IgD-negative memory B cell (primary cell): ENCODE measurements around the gene NAGS. TPM values are rescaled to one million over a fixed set of nuclear protein-coding genes. Genes with fewer than 3 reads are reported as not detected.
"Not testable (repeated sequence)": the region's sequence is repeated elsewhere in the genome, so short reads cannot be mapped to it uniquely, and the experiment has no call there.

ENCODE experiments used
- H3K27ac Mint-ChIP-seq, 3 donors: one replicate each; pipeline ENCODE4 v1.8.0; 2020 to 2022; ENCODE audit warnings: mild to moderate bottlenecking in 3 of 3, mixed read lengths in 3 of 3, moderate library complexity in 1 of 3
- H3K27me3 Mint-ChIP-seq: one replicate; pipeline ENCODE4 v1.8.0; 2021; ENCODE audit warnings: mixed read lengths
- H3K36me3 Mint-ChIP-seq: one replicate; pipeline ENCODE4 v1.8.0; 2020; ENCODE audit warnings: mild to moderate bottlenecking, mixed read lengths
- H3K4me1 Mint-ChIP-seq, 3 donors: one replicate each; pipeline ENCODE4 v1.8.0; 2020 to 2022; ENCODE audit warnings: mixed read lengths in 3 of 3, mild to moderate bottlenecking in 1 of 3
- H3K4me3 Mint-ChIP-seq, 4 donors: one replicate each; pipeline ENCODE4 v1.8.0; 2020 to 2022; ENCODE audit warnings: mild to moderate bottlenecking in 4 of 4, mixed read lengths in 4 of 4, moderate library complexity in 3 of 4
- H3K9me3 Mint-ChIP-seq, 3 donors: one replicate each; pipeline ENCODE4 v1.8.0; 2020 to 2021; ENCODE audit warnings: mixed read lengths in 3 of 3, mild to moderate bottlenecking in 1 of 3
- polyA plus RNA-seq: library from polyadenylated mRNA; unstranded; fragments of 300-500 nt; fragmentation: Illumina TruSeq; gene quantifications from one replicate; pipeline ENCODE4 v1.2.3, GENCODE V29; 2021

The NAGS gene, protein sequence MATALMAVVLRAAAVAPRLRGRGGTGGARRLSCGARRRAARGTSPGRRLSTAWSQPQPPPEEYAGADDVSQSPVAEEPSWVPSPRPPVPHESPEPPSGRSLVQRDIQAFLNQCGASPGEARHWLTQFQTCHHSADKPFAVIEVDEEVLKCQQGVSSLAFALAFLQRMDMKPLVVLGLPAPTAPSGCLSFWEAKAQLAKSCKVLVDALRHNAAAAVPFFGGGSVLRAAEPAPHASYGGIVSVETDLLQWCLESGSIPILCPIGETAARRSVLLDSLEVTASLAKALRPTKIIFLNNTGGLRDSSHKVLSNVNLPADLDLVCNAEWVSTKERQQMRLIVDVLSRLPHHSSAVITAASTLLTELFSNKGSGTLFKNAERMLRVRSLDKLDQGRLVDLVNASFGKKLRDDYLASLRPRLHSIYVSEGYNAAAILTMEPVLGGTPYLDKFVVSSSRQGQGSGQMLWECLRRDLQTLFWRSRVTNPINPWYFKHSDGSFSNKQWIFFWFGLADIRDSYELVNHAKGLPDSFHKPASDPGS
- 0.64 TPM for polyA plus RNA-seq

DNA sequence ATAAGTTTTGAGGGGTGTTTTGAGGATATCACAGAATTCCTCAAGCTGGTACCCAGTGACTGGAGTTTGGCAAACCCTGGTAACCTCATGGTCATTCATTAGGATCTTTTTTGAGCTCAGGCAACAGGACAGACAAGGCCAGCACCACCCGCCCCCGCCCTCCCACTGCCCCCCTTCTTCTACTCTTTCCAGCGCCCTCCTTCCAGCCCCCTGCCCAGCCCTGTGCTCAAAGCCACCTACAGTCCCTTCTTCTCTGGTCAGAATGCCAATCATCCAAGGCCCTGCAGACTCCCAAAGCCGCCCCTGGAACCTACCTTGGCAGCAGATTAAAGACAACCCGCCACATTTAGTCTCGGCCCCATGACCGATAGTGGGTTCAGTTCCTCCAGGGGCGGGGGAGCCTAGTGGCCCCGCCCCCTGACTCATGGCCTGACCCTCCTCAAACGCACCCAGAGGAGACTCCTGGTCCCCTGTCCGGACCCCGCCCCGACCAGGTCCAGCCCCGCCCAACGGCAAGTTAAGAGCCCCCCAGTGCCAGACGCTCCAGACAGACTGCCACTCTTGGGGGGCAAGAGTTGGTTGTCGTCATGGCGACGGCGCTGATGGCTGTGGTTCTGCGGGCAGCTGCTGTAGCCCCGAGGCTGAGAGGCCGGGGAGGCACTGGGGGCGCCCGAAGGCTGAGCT is at the start of gene NAGS:
NAGS (plus strand) TSS at position 546 of the 684 bp plus-strand sequence; CDS start at position 588, 42 bp downstream.
- H3K4me3 Mint-ChIP-seq = peak within 1 kb of the TSS; percentile 45 to 81 (median 57)
- H3K27me3 Mint-ChIP-seq = peaks cover 20% of the 10 kb centered on the region
- H3K9me3 Mint-ChIP-seq = peaks cover 0 to 4% (median 0%) of the 10 kb centered on the region in 3 donors
- peaks cover 0 to 13% (median 10%) of the 10 kb centered on the region in 3 donors for H3K4me1 Mint-ChIP-seq
- H3K36me3 Mint-ChIP-seq = no peaks in the 10 kb centered on the region
- H3K27ac Mint-ChIP-seq = no peak within 1 kb of the TSS

DNA sequence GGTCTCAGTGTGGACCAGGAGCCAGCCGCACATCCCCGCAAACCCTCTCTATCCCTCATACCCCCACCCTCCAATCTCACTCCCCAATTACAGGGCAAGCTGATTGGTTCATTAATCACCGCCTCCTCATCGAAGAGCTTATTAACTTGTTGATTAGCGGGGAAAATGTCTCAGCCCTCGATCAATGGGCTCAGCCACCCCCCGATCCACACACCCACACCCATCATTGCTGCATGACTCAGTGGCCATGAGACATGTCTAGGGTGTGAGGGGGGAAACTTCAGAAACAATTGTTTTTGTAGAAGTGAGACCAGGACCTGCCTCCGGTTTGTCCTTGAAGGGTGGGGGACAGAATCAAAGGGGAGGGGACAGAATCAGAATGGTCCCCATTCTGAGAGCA is 48.2 kb upstream of the NAGS start:
- H3K4me3 Mint-ChIP-seq = no peak overlapping the region
- H3K9me3 Mint-ChIP-seq = peaks cover 0 to 3% (median 0%) of the 10 kb centered on the region in 3 donors
- H3K27ac Mint-ChIP-seq = no peak overlapping the region
- no peaks in the 10 kb centered on the region for H3K36me3 Mint-ChIP-seq
- peaks cover 32% of the 10 kb centered on the region for H3K27me3 Mint-ChIP-seq
- H3K4me1 Mint-ChIP-seq = peaks cover 0 to 5% (median 0%) of the 10 kb centered on the region in 3 donors

DNA sequence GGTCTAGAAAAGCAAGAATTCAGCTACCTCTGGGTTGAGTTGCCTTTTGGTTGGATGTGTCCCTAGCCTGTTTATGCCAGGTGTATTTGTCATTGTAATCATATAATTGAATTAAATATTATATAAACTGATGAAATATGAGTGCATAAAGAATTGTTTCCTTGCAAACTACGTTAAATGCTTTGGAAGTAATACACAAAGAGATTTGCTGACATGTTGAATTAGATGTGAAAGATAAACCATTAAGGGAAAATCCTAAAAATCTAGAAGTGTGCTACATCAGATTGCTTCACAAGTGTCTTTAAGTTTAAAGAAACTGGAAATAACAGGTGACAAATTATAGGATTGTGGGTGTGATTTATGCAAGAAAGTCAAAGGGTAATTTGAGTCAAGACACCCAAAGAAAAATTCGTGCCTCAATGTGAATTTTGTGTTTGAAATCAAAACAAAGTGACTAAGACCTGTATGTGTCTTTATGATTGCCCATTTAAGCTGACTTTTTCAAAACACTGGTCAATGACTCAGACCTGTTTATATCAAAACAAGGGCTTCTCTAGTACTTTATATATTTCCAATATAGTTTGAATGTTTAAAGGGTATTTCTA is 45.6 kb upstream of the NAGS start:
- Mint-ChIP-seq H3K27ac (no peak overlapping the region), H3K4me1 (no peaks in the 10 kb centered on the region), H3K4me3 (no peak overlapping the region), H3K9me3 (no peaks in the 10 kb centered on the region), H3K36me3 (no peaks in the 10 kb centered on the region), H3K27me3 (peaks cover 31% of the 10 kb centered on the region)

DNA sequence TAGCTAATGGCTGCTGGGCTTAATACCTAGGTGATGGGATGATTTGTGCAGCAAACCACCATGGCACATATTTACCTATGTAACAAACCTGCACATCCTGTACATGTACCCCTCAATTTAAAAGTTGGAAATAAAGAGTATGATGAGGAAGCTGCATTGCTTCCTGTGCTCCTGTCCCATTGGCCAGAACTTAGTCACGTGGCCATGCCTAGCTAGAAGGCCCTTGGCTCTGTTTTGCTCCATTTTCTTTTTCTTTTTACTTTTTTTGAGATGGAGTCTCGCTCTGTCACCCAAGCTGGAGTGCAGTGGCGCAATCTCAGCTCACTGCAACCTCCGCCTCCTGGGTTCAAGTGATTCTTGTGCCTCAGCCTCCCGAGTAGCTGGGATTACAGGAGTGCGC is 43.1 kb upstream of the NAGS start:
- H3K27ac Mint-ChIP-seq, H3K9me3 Mint-ChIP-seq, H3K4me3 Mint-ChIP-seq, H3K36me3 Mint-ChIP-seq, H3K4me1 Mint-ChIP-seq: not testable (repeated sequence)
- peaks cover 24% of the 10 kb centered on the region for H3K27me3 Mint-ChIP-seq

DNA sequence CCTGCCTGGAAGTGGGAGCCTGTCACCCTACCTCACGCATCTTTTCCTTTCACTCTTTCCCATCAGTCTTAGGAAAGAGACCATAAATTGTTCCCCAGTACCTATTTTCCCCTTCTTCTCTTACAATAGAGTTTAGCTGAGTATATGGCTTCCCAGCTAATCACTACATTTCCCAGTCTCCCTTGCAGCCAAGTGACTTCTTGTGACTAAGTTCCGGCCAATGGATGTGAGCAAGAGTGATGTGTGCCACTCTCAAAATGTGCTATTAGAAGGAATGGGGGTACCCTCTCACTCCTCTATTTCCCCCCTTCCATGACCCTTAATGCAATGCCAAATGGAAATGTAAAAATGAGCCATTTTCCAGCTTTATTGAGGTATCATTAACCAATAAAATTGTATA is 42.5 kb upstream of the NAGS start:
- H3K4me3 Mint-ChIP-seq = no peak overlapping the region
- no peak overlapping the region for H3K27ac Mint-ChIP-seq
- no peaks in the 10 kb centered on the region for H3K9me3 Mint-ChIP-seq
- peaks cover 21% of the 10 kb centered on the region for H3K27me3 Mint-ChIP-seq
- no peaks in the 10 kb centered on the region for H3K4me1 Mint-ChIP-seq
- no peaks in the 10 kb centered on the region for H3K36me3 Mint-ChIP-seq

DNA sequence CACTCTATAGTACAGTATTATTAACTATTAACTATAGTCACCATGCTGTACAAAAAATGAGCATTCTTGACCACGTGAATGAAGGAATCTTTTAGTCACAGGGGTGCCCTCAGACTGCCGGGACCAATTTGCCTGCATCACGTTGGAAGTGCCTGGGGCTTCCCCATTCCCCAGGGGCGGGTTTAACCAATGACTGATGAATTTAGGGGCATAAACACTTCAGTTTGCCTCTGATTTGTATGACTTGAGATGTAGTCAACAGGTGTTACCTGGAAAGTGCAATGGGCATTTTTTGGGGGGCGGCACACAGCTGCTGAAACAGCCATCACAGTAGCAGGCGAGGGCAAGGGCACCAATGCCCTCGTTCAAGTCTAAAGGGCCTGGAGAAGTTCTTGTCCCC is 41.9 kb upstream of the NAGS start:
- H3K4me3 Mint-ChIP-seq = no peak overlapping the region
- no peak overlapping the region for H3K27ac Mint-ChIP-seq
- no peaks in the 10 kb centered on the region for H3K36me3 Mint-ChIP-seq
- H3K9me3 Mint-ChIP-seq = no peaks in the 10 kb centered on the region
- peaks cover 21% of the 10 kb centered on the region for H3K27me3 Mint-ChIP-seq
- H3K4me1 Mint-ChIP-seq = no peaks in the 10 kb centered on the region

DNA sequence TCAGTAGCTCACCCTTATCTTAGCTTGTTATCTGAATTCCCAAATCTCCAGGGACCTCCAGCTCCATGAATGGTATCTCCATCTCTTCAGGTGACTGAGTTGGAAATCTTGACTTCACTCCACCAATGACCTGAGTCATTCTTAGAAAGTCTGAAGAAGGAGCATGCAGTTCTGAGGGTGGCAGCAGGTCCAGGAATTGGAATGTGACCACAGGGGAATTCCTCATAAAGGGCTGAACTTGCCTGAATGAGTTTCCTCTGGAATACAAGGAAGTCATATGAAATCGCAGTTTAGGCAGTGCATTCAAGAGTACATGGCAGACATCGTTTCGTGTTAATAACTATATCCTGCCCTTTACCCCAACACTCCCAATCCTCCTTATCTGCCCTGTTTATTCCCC is 38.1 kb upstream of the NAGS start:
- H3K27ac Mint-ChIP-seq = no peak overlapping the region
- no peak overlapping the region for H3K4me3 Mint-ChIP-seq
- no peaks in the 10 kb centered on the region for H3K36me3 Mint-ChIP-seq
- peaks cover 16% of the 10 kb centered on the region for H3K27me3 Mint-ChIP-seq
- no peaks in the 10 kb centered on the region for H3K9me3 Mint-ChIP-seq
- no peaks in the 10 kb centered on the region for H3K4me1 Mint-ChIP-seq

DNA sequence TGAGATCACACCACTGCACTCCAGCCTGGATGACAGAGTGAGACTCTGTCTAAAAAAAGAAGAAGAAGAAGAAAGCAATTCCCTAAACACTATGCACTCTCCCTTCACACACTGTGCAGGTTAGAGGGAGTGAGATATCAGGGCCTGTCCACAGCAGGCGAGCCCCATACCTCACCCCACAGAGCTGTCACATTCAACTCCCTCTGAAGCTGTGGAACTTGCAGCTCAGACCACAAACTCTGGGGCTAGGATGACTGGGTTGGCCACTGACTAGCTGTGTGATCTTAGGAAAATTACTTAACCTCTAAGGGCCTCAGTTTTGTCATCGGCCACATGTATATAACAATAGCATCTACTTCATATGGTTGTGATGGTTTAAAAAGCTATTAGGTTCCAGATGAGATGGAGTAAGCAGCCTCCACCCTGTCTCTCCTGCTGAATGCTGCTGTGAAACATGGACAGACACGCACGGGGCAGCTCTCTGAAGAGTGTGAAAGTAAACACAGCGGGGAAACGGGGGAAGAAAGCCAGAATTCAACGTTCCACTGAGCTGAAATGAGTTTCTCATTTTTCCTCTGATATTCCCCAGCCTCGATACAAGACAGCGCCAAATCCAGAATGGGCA is 37.1 kb upstream of the NAGS start:
- Mint-ChIP-seq H3K36me3 (no peaks in the 10 kb centered on the region), H3K27me3 (peaks cover 10% of the 10 kb centered on the region), H3K4me1 (no peaks in the 10 kb centered on the region), H3K9me3 (peaks cover 0 to 2% (median 0%) of the 10 kb centered on the region in 3 donors), H3K27ac (no peak overlapping the region), H3K4me3 (no peak overlapping the region)

DNA sequence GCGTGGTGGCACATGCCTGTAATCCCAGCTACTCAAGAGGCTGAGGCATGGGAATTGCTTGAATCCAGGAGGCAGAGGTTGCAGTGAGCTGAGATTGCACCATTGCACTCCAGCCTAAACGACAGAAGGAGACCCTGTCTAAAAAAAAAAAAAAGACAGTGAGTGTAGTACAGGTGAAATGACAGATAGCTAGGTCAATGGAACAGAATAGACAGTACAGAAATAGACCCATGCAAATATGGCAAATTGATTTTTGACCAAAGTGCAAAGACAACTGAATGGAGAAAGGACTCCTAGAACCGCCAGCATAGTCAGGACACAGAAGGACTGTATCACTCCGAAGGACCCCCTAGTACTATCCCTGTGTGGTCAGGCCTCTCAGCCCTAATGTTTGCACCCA is 34.1 kb upstream of the NAGS start:
- Mint-ChIP-seq H3K4me1 (no peaks in the 10 kb centered on the region), H3K27me3 (no peaks in the 10 kb centered on the region), H3K9me3 (peaks cover 0 to 2% (median 0%) of the 10 kb centered on the region in 3 donors), H3K36me3 (no peaks in the 10 kb centered on the region), H3K27ac (no peak overlapping the region), H3K4me3 (no peak overlapping the region)

DNA sequence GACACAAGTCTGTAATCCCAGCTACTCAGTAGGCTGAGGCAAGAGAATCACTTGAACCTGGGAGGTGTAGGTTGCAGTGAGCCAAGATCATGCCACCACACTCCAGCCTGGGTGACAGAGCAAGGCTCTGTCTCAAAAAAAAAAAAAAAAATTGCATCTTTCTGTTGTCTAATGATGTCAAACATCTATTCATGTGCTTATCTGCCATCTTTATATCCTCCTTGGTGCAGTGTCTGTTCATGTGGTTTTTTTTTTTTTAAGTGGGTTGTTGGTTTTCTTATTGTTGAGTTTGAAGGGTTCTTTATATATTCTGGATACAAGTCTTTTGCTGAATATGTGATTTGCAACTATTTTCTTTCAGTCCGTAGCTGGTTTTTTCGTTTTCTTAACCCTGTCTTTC is 33.0 kb upstream of the NAGS start:
- not testable (repeated sequence) for H3K27me3 Mint-ChIP-seq, H3K9me3 Mint-ChIP-seq, H3K4me1 Mint-ChIP-seq, H3K36me3 Mint-ChIP-seq, H3K4me3 Mint-ChIP-seq
- H3K27ac Mint-ChIP-seq = peak overlapping the region in 1 of 3 donors; percentile 41

DNA sequence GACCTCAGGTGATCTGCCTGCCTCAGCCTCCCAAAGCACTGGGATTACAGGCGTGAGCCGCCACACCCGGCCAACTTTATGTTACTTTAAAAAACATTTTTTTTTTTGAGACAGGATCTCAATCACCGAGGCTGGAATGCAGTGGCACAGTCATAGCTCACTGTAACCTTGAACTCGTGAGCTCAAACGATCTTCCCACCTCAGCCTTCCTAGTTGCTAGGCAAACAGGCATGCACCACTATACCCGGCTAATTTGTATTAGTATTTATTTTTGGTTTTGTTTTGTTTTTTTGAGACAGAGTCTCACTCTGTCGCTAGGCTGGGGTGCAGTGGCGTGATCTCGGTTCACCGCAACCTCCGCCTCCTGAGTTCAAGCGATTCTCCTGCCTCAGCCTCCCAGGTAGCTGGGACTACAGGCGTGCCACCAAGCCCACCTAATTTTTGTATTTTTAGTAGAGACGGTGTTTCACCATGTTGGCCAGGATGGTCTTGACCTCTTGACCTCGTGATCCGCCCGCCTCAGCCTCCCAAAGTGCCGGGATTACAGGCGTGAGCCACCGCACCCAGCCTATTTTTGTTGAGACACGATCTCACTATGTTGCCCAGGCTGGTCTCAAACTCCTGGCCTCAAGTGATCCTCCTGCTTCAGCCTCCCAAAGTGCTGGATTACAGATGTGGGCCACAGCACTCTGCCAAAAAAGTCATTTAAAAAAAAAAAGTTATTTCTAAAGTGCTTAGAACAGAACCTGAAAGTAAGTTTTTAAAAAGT is 31.8 kb upstream of the NAGS start:
- not testable (repeated sequence) for H3K9me3 Mint-ChIP-seq, H3K4me3 Mint-ChIP-seq, H3K27ac Mint-ChIP-seq, H3K4me1 Mint-ChIP-seq, H3K27me3 Mint-ChIP-seq, H3K36me3 Mint-ChIP-seq

DNA sequence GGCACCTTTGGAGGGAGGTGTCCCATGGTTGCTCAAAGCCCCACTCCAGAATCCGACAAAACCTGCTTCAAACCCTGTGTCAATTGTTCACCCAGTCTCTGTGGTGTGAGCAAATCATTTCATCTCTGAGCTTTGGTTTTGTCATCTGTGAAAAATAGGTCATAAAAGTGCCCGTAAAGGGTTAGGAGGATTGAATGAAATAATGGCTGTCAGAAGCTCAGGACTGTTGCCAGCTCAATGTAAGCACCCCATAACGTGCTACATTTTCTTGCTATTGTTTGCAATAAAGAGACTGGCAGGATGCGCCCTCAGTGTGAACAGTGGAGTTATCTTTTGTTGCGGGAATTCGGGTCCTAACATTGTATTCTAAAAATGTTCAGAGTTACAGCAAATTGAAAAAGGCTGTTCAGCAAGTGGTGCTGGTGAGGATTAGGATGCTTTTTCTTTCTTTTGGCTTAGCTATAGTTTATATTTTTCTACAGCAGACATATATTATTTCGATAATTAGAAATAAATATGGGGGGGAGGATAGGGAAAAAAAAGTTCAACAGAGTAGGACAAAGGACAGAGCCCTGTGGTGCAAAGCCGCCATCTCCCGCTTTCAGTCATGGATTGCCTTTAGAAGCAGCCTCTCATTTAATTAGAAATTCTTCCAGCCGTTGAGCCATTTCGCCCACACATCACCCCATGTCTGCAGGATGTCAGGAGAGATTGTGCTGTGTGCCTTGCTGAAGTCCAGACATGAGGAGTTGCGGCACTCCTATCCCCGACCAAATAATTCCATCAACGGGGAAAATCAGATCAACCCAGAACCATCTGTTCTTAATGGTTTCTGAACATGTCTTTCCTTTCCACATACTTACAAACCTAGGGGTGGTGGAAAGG is 29.8 kb upstream of the NAGS start:
- no peaks in the 10 kb centered on the region for H3K4me1 Mint-ChIP-seq
- no peaks in the 10 kb centered on the region for H3K36me3 Mint-ChIP-seq
- H3K27ac Mint-ChIP-seq = no peak overlapping the region
- no peak overlapping the region for H3K4me3 Mint-ChIP-seq
- H3K27me3 Mint-ChIP-seq = peaks cover 10% of the 10 kb centered on the region
- H3K9me3 Mint-ChIP-seq = peaks cover 0 to 3% (median 0%) of the 10 kb centered on the region in 3 donors

DNA sequence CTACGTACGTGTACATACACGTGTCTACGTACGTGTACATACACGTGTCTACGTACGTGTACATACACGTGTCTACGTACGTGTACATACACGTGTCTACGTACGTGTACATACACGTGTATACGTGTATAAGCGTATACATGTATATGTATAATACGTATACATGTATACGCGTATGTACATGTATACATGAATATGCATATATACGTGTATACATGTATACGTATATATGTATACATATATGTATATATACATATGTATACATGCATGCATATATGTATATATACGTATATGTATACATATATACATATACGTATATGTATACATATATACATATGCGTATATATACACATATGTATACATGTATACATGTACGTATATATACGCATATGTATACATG is 28.5 kb upstream of the NAGS start:
- no peak overlapping the region for H3K4me3 Mint-ChIP-seq
- H3K36me3 Mint-ChIP-seq = no peaks in the 10 kb centered on the region
- peaks cover 0 to 3% (median 0%) of the 10 kb centered on the region in 3 donors for H3K9me3 Mint-ChIP-seq
- no peak overlapping the region for H3K27ac Mint-ChIP-seq
- H3K27me3 Mint-ChIP-seq = peaks cover 10% of the 10 kb centered on the region
- no peaks in the 10 kb centered on the region for H3K4me1 Mint-ChIP-seq
